K562 (cell line): Measurements from ENCODE around the gene PHF1. TPM values are rescaled to one million over a fixed set of nuclear protein-coding genes. Genes with fewer than 3 reads are reported as not detected.
"Not testable (repeated sequence)": the region's sequence is repeated elsewhere in the genome, so short reads cannot be mapped to it uniquely, and the experiment has no call there.

Source experiments
- CXXC5 ChIP-seq: fragments of 250-450 bp; sonication (Bioruptor Pico); IDR thresholded peaks from 2 replicates; pipeline ENCODE4 v1.8.0; 2022; ENCODE audit warnings: inconsistent platforms, mild to moderate bottlenecking, moderate library complexity
- DPF2 ChIP-seq: fragments of 450-650 bp; IDR thresholded peaks from 2 replicates; pipeline ENCODE4 v1.6.1; 2016
- ELF1 ChIP-seq: fragments of 200-800 bp; sonication (Bioruptor generic); IDR thresholded peaks from 2 replicates; pipeline ENCODE4 v1.6.1; 2016; ENCODE audit warnings: missing genetic modification characterization, missing compliant biosample characterization
- LCOR ChIP-seq: sonication (generic); formaldehyde crosslinking; IDR thresholded peaks from 2 replicates; pipeline ENCODE4 v1.8.0; 2022; ENCODE audit warnings: mild to moderate bottlenecking, missing genetic modification reagents
- MAZ ChIP-seq, 2 experiments: fragments of 450-650 bp in 1 of 2; sonication (generic) in 1 of 2; formaldehyde crosslinking; IDR thresholded peaks in 1 of 2; conservative IDR thresholded peaks in 1 of 2; 2 replicates each; pipeline versions ENCODE4 v1.4.0 to v1.5.0; 2020; ENCODE audit warnings: mild to moderate bottlenecking in 1 of 2, missing genetic modification reagents in 1 of 2
- MYC ChIP-seq, 2 experiments: fragments of 250-450 bp in 1 of 2; sonication (Bioruptor Pico) in 1 of 2; IDR thresholded peaks; 2 replicates each; pipeline versions ENCODE4 v1.5.1 to v1.6.1; 2012 to 2021; ENCODE audit warnings: low read depth in 2 of 2, borderline replicate concordance in 1 of 2, improper control_type of control experiment in 1 of 2, low read length in 1 of 2, mild to moderate bottlenecking in 1 of 2, moderate library complexity in 1 of 2
- POLR2A ChIP-seq: fragments of 450-650 bp; conservative IDR thresholded peaks from 2 replicates; pipeline ENCODE4 v1.6.1; 2016
- ZBTB26 ChIP-seq: fragments of 450-650 bp; formaldehyde crosslinking; IDR thresholded peaks from 2 replicates; pipeline ENCODE4 v1.4.0; 2022; ENCODE audit warnings: missing genetic modification characterization
- polyA plus RNA-seq, 8 experiments: library from polyadenylated mRNA; depleted of rRNA in 4 of 8; stranded (reverse) in 5 of 8; unstranded in 3 of 8; fragments of >200 nt; fragmentation: Nextera tagmentation in 2 of 8; fragmentation: Illumina TruSeq in 1 of 8; extraction: Ambion mirVana in 2 of 8; extraction: Trizol in 1 of 8; gene quantifications; 2 replicates each; pipeline versions ENCODE4 v1.2.1 to v1.2.3, GENCODE V29; 2011 to 2014; ENCODE audit warnings: inconsistent platforms in 1 of 8, missing spikeins in 1 of 8
- total RNA-seq, 7 experiments: library from RNA; depleted of rRNA in 6 of 7; stranded (reverse); fragments of >200 nt in 6 of 7; fragmentation: Illumina TruSeq in 2 of 7; extraction: Trizol in 2 of 7; gene quantifications; 2 replicates each; pipeline versions ENCODE4 v1.2.1 to v1.2.3, GENCODE V29; 2011 to 2021; ENCODE audit warnings: low replicate concordance in 1 of 7
- TF ChIP-seq, protein P1 (sequence below), 2 experiments: fragments of 450-650 bp in 1 of 2; sonication (generic) in 1 of 2; formaldehyde crosslinking in 1 of 2; IDR thresholded peaks; 2 replicates each; pipeline versions ENCODE4 v1.7.1 to v1.9.0; 2016 to 2022; ENCODE audit warnings: inconsistent platforms in 1 of 2, mild to moderate bottlenecking in 1 of 2, missing genetic modification reagents in 1 of 2
- TF ChIP-seq, protein P2 (sequence below), 2 experiments: IDR thresholded peaks; 2 replicates each; pipeline ENCODE4 v1.6.1; 2011; ENCODE audit warnings: borderline replicate concordance in 1 of 2, control low read depth in 1 of 2, low read depth in 1 of 2, low read length in 1 of 2, mild to moderate bottlenecking in 1 of 2, mixed read lengths in 1 of 2, moderate library complexity in 1 of 2; ENCODE audit not compliant: insufficient read depth in 1 of 2, insufficient read length in 1 of 2, poor library complexity in 1 of 2, severe bottlenecking in 1 of 2; ENCODE audit errors: extremely low read depth in 1 of 2

PHF1 gene
- total and polyA plus RNA-seq, 9 of the 15 experiments (the other 6 are each of a cell fraction or from before 2014, with no cell fraction given), result 3.7 to 64.2 (median 33.7) TPM

- TF ChIP-seq, protein P1, sequence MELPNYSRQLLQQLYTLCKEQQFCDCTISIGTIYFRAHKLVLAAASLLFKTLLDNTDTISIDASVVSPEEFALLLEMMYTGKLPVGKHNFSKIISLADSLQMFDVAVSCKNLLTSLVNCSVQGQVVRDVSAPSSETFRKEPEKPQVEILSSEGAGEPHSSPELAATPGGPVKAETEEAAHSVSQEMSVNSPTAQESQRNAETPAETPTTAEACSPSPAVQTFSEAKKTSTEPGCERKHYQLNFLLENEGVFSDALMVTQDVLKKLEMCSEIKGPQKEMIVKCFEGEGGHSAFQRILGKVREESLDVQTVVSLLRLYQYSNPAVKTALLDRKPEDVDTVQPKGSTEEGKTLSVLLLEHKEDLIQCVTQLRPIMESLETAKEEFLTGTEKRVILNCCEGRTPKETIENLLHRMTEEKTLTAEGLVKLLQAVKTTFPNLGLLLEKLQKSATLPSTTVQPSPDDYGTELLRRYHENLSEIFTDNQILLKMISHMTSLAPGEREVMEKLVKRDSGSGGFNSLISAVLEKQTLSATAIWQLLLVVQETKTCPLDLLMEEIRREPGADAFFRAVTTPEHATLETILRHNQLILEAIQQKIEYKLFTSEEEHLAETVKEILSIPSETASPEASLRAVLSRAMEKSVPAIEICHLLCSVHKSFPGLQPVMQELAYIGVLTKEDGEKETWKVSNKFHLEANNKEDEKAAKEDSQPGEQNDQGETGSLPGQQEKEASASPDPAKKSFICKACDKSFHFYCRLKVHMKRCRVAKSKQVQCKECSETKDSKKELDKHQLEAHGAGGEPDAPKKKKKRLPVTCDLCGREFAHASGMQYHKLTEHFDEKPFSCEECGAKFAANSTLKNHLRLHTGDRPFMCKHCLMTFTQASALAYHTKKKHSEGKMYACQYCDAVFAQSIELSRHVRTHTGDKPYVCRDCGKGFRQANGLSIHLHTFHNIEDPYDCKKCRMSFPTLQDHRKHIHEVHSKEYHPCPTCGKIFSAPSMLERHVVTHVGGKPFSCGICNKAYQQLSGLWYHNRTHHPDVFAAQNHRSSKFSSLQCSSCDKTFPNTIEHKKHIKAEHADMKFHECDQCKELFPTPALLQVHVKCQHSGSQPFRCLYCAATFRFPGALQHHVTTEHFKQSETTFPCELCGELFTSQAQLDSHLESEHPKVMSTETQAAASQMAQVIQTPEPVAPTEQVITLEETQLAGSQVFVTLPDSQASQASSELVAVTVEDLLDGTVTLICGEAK (IDR thresholded peaks at IDR 0.05), result peak; percentile 78
- TF ChIP-seq, protein P1 (CRISPR knock-in tag; IDR thresholded peaks at IDR 0.05), result not testable (repeated sequence)
- 0 out of 2 replicates have a peak, but pooled peaks have one; percentile 45 for TF ChIP-seq CXXC5 (CRISPR knock-in tag)
- peak; percentile 41; the same call in 1 of the 2 replicates for TF ChIP-seq ELF1 (tag)
- TF ChIP-seq POLR2A, result peak; percentile 70
- TF ChIP-seq MYC (IDR thresholded peaks at IDR 0.05; ENCODE audit: low read depth, low read length), result 0 out of 2 replicates have a peak, but pooled peaks have one; percentile 26
- not testable (repeated sequence) for TF ChIP-seq MYC (CRISPR knock-in tag; IDR thresholded peaks at IDR 0.05; ENCODE audit: borderline replicate concordance, low read depth)
- 0 out of 2 replicates have a peak, but pooled peaks have one; percentile 61 for TF ChIP-seq LCOR (CRISPR knock-in tag)
- TF ChIP-seq DPF2, result peak; percentile 66
- TF ChIP-seq, protein P2, sequence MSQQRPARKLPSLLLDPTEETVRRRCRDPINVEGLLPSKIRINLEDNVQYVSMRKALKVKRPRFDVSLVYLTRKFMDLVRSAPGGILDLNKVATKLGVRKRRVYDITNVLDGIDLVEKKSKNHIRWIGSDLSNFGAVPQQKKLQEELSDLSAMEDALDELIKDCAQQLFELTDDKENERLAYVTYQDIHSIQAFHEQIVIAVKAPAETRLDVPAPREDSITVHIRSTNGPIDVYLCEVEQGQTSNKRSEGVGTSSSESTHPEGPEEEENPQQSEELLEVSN (IDR thresholded peaks at IDR 0.05; ENCODE audit: borderline replicate concordance in 1 of 2, extremely low read depth in 1 of 2, insufficient read depth in 1 of 2, insufficient read length in 1 of 2, low read depth in 1 of 2, low read length in 1 of 2, poor library complexity in 1 of 2, severe bottlenecking in 1 of 2), result peak in 1 of 2 experiments; percentile 40
- 0 out of 2 replicates have a peak, but pooled peaks have one; percentile 57 for TF ChIP-seq ZBTB26 (CRISPR knock-in tag)
- 0 out of 4 replicates have a peak, but pooled peaks of 1 of the 2 experiments have one; percentile 28 for TF ChIP-seq MAZ (CRISPR knock-in tag; conservative IDR thresholded peaks at IDR 0.05 in 1 of 2, IDR thresholded peaks at IDR 0.05 in 1 of 2)
Measured at GRCh38 chr6:33364475-33365205, 46.2 kb upstream of the PHF1 start (continued).
